Activated CD8-positive, alpha-beta memory T cell treated with anti-CD3 and anti-CD28 coated beads for 24 hours (primary cell): ENCODE data around the gene HOXD4.
A peak's percentile ranks its signal among the peaks of the same experiment; 100 is the strongest.

ENCODE experiments used
- DNase-seq: peaks from one replicate; pipeline ENCODE4 v3.0.0-alpha.2; 2020

HOXD4 gene

GRCh38 chr2:176127774-176128072 lies 23.6 kb upstream of the HOXD4 start:
- no peak for DNase-seq

- DNase-seq, result no peak
Observed at GRCh38 chr2:176128172-176128981, 23.0 kb upstream of the HOXD4 start.

GRCh38 chr2:176128982-176129796 lies 22.2 kb upstream of the HOXD4 start, which contains the start of gene HOXD8:
Gene HOXD8, plus strand, starts transcription at chr2:176129705. Its CDS starts 662 bp downstream, at chr2:176130367.
- peak; percentile 66 for DNase-seq

GRCh38 chr2:176129813-176130146 lies 21.6 kb upstream of the HOXD4 start:
- DNase-seq, result peak; percentile 61

GRCh38 chr2:176130147-176130956 lies 21.0 kb upstream of the HOXD4 start:
- DNase-seq, result peak; percentile 60

GRCh38 chr2:176130957-176131847 lies 20.1 kb upstream of the HOXD4 start:
- DNase-seq, result no peak

- no peak for DNase-seq
Observed at GRCh38 chr2:176131848-176132158, 19.5 kb upstream of the HOXD4 start.

- DNase-seq, result peak; percentile 47
Observed at GRCh38 chr2:176132205-176133171, 18.9 kb upstream of the HOXD4 start.

- DNase-seq, result no peak
Observed at GRCh38 chr2:176133389-176133788, 18.0 kb upstream of the HOXD4 start.

- no peak for DNase-seq
Observed at GRCh38 chr2:176134035-176134434, 17.3 kb upstream of the HOXD4 start.

GRCh38 chr2:176135035-176135440 lies 16.3 kb upstream of the HOXD4 start:
- DNase-seq, result no peak

- DNase-seq, result no peak
Observed at GRCh38 chr2:176136374-176137251, 14.7 kb upstream of the HOXD4 start.

GRCh38 chr2:176137252-176137580 lies 14.1 kb upstream of the HOXD4 start:
- no peak for DNase-seq

- no peak for DNase-seq
Observed at GRCh38 chr2:176137906-176138305, 13.4 kb upstream of the HOXD4 start.

GRCh38 chr2:176138526-176138922 lies 12.8 kb upstream of the HOXD4 start:
- DNase-seq, result no peak

GRCh38 chr2:176138923-176139660 lies 12.3 kb upstream of the HOXD4 start:
- DNase-seq, result no peak

- DNase-seq, result no peak
Observed at GRCh38 chr2:176139661-176140512, 11.5 kb upstream of the HOXD4 start.

- DNase-seq, result peak; percentile 89
Observed at GRCh38 chr2:176140513-176141317, 10.6 kb upstream of the HOXD4 start.
